GM12878 (cell line): ENCODE data around the gene CSNK1A1. TPM values are rescaled to one million over a fixed set of nuclear protein-coding genes. Genes with fewer than 3 reads are reported as not detected.

ENCODE experiments used
- ATAC-seq: fragments of 200-7000 bp; cut with Tn5 transposase; 3 replicates; pipeline ENCODE4 v1.9.1; 2020; ENCODE audit warnings: mild to moderate bottlenecking, moderate library complexity
- BruUV-seq: library from RNA; stranded (reverse); fragments of 400-500 nt; replicated peaks from 2 replicates; lab custom pipeline; 2021; lab: Mats Ljungman, UMichigan
- CTCF ChIA-PET: fragments of 300-600 bp; sonication (Branson Sonifier 250); formaldehyde crosslinking; extraction: SDS; loops from one replicate; lab custom pipeline; 2021; ENCODE audit warnings: inconsistent platforms; lab: Yijun Ruan, JAX
- POLR2A ChIA-PET: fragments of 350-600 bp; formaldehyde crosslinking; extraction: SDS; loops from one replicate; lab custom pipeline; 2021; ENCODE audit warnings: inconsistent platforms; lab: Charles Lee
- RAD21 ChIA-PET: fragments of 300-600 bp; sonication (Branson Sonifier 250); formaldehyde crosslinking; loops from one replicate; lab custom pipeline; 2023; ENCODE audit warnings: antibody characterized with exemption; ENCODE audit not compliant: unreplicated experiment; lab: Charles Lee
- SMC1A ChIA-PET: fragments of 300-600 bp; sonication (Branson Sonifier 250); formaldehyde crosslinking; loops from one replicate; lab custom pipeline; 2023; ENCODE audit not compliant: unreplicated experiment, uncharacterized antibody; lab: Charles Lee
- DNase-seq: peaks from one replicate; pipeline ENCODE4 v3.0.0-alpha.2; 2011; ENCODE audit warnings: low read depth, low spot score
- FAIRE-seq: peaks from 3 replicates; lab custom pipeline; 2011; peaks lifted over from hg19 to GRCh38; lab: Jason Lieb, UNC
- H2AFZ ChIP-seq: 2 replicates; pipeline ENCODE4 v1.6.0; 2011; ENCODE audit warnings: low read depth, low read length, control low read depth; ENCODE audit not compliant: control insufficient read depth
- H3K27ac ChIP-seq: 2 replicates; pipeline ENCODE4 v1.5.1; 2011; ENCODE audit warnings: control low read depth; ENCODE audit not compliant: control insufficient read depth, insufficient read depth
- H3K27me3 ChIP-seq, 2 experiments: replicated peaks in 1 of 2; 2 replicates each; pipeline versions ENCODE4 v1.6.0 to v1.6.1; 2011; ENCODE audit warnings: low read length in 1 of 2; ENCODE audit not compliant: control insufficient read depth in 2 of 2, insufficient read depth in 2 of 2
- H3K36me3 ChIP-seq, 2 experiments: 2 replicates each; pipeline ENCODE4 v1.5.1; 2011; ENCODE audit warnings: low read length in 1 of 2; ENCODE audit not compliant: control insufficient read depth in 2 of 2, insufficient read depth in 2 of 2
- H3K4me1 ChIP-seq: 2 replicates; pipeline ENCODE4 v1.6.1; 2011; ENCODE audit warnings: mild to moderate bottlenecking, low read length, moderate library complexity, mixed read lengths; ENCODE audit not compliant: control insufficient read depth, insufficient read depth
- H3K4me2 ChIP-seq: 2 replicates; pipeline ENCODE4 v1.6.0; 2011; ENCODE audit warnings: control low read depth; ENCODE audit not compliant: control insufficient read depth, insufficient read depth
- H3K4me3 ChIP-seq: fragments of 200-600 bp; sonication (generic); 2 replicates; pipeline ENCODE4 v1.5.1; 2016
- H3K79me2 ChIP-seq: 2 replicates; pipeline ENCODE4 v1.6.0; 2011; ENCODE audit warnings: low read length; ENCODE audit not compliant: control insufficient read depth, insufficient read depth
- H3K9ac ChIP-seq: 2 replicates; pipeline ENCODE4 v1.8.0; 2011; ENCODE audit warnings: low read length, control low read depth, mixed read lengths; ENCODE audit not compliant: control insufficient read depth, insufficient read depth
- H3K9me3 ChIP-seq: replicated peaks from 3 replicates; pipeline ENCODE4 v1.5.1; 2011; ENCODE audit warnings: mild to moderate bottlenecking, low read length; ENCODE audit not compliant: control insufficient read depth, insufficient read depth
- H4K20me1 ChIP-seq: 2 replicates; pipeline ENCODE4 v1.6.0; 2011; ENCODE audit not compliant: control insufficient read depth, insufficient read depth
- CREB1 ChIP-seq: IDR thresholded peaks from 2 replicates; pipeline ENCODE4 v1.6.1; 2012; ENCODE audit warnings: low read depth, mild to moderate bottlenecking, inconsistent platforms
- HDGF ChIP-seq: fragments of 450-650 bp; IDR thresholded peaks from 2 replicates; pipeline ENCODE4 v1.6.1; 2016; ENCODE audit warnings: antibody characterized with exemption
- NR2F1 ChIP-seq: fragments of 450-650 bp; conservative IDR thresholded peaks from 2 replicates; pipeline ENCODE4 v1.6.1; 2017; ENCODE audit warnings: mild to moderate bottlenecking
- WGBS: methylation state at CpG from one replicate; pipeline ENCODE4 v1.1.6; 2016; ENCODE audit warnings: low lambda C conversion rate; ENCODE audit not compliant: insufficient replicate concordance, insufficient coverage; ENCODE audit errors: missing lambda C conversion rate; 5-methylcytosine and 5-hydroxymethylcytosine counted together
- in situ Hi-C: fragments of 300-500 bp; cut with MboI; formaldehyde crosslinking; loops from 9 replicates; pipeline ENCODE4 v1.14.3; 2018; ENCODE audit warnings: mixed read lengths
- intact Hi-C: fragments of 100-400 bp; cut with micrococcal nuclease; formaldehyde crosslinking; loops from one replicate; pipeline ENCODE4 v1.14.2; 2022; ENCODE audit not compliant: unreplicated experiment
- polyA plus RNA-seq, 11 experiments: library from polyadenylated mRNA; depleted of rRNA in 4 of 11; unstranded in 6 of 11; stranded (reverse) in 5 of 11; fragments of >200 nt; fragmentation: Nextera tagmentation in 4 of 11; fragmentation: Illumina TruSeq in 1 of 11; extraction: Ambion mirVana in 4 of 11; extraction: Trizol in 1 of 11; gene quantifications; 1 replicate in 1 of 11; 2 replicates in 10 of 11; pipeline versions ENCODE4 v1.2.1 to v1.2.3, GENCODE V29; 2011 to 2016; ENCODE audit warnings: inconsistent platforms in 2 of 11, missing spikeins in 2 of 11, low read depth in 1 of 11
- total RNA-seq, 4 experiments: library from RNA; depleted of rRNA in 3 of 4; stranded (reverse); fragments of >200 nt in 3 of 4; fragmentation: Illumina TruSeq in 1 of 4; extraction: Trizol in 1 of 4; gene quantifications; 2 replicates each; pipeline versions ENCODE4 v1.2.1 to v1.2.3, GENCODE V29; 2013 to 2021
- TF ChIP-seq, protein P1 (sequence below): fragments of 450-650 bp; IDR thresholded peaks from 2 replicates; pipeline ENCODE4 v1.6.1; 2016; ENCODE audit warnings: mild to moderate bottlenecking, moderate library complexity, borderline replicate concordance

The CSNK1A1 gene
- total and polyA plus RNA-seq, 10 of the 15 experiments (the other 5 are each of a cell fraction or from before 2014, with no cell fraction given), result 53.3 to 155 (median 133) TPM

DNA sequence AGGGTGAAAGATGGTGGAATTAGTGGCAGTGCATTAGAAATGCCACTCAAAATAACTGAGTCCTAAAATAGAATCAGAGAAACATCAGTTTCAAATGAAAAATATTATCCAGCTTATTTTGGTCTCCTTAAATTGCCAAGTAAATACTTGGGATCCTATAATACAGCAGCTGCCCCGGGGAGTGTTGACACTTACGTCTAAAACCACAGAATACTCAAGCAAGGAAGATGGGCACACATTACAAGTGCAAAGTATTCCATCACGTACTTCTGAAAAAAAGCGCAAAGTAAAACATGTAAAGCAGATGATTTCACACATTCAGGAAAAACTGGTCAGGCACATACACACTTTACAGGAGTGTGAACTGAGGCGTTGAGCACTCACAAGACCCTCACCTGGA is 27.7 kb upstream of the CSNK1A1 start:
- Histone ChIP-seq H3K4me3 (no peak overlapping the region), H2AFZ (no peak overlapping the region), H3K9ac (no peak overlapping the region), H3K4me2 (no peak overlapping the region), H4K20me1 (no peaks in the 10 kb centered on the region), H3K36me3 (no peaks in the 10 kb centered on the region), H3K79me2 (no peaks in the 10 kb centered on the region), H3K27ac (no peak overlapping the region), H3K4me1 (peaks cover 10% of the 10 kb centered on the region), H3K27me3 (peaks cover 0 to 2% of the 10 kb centered on the region in 2 experiments; a peak in 2 of 4 replicates), H3K9me3 (no peaks in the 10 kb centered on the region)
- BruUV-seq, result no TSS peak
- FAIRE-seq (no peak), DNase-seq (no peak), ATAC-seq (no peak)
- RAD21 ChIA-PET, result interaction anchor here (1.4 kb wide), 2 partner anchors 14 to 40 kb away, joined by 3 to 4 read pairs; no protein-coding TSS in a partner anchor
- in situ Hi-C loops (no loop called here), intact Hi-C loops (no loop called here)
- POLR2A ChIA-PET, result no interaction called here
- CTCF ChIA-PET, result interaction anchor here (1.3 to 8.2 kb wide), 2 partner anchors 16 to 38 kb away, joined by 3 to 31 read pairs; no protein-coding TSS in a partner anchor
- SMC1A ChIA-PET, result interaction anchor here (1.4 kb wide), 1 partner anchor 15 kb away, joined by 4 read pairs; no protein-coding TSS in a partner anchor
- 95% methylated on average over 5 of the region's 5 CpGs for WGBS
- TF ChIP-seq CREB1, result no peak
- no peak for TF ChIP-seq HDGF
- TF ChIP-seq, protein P1, sequence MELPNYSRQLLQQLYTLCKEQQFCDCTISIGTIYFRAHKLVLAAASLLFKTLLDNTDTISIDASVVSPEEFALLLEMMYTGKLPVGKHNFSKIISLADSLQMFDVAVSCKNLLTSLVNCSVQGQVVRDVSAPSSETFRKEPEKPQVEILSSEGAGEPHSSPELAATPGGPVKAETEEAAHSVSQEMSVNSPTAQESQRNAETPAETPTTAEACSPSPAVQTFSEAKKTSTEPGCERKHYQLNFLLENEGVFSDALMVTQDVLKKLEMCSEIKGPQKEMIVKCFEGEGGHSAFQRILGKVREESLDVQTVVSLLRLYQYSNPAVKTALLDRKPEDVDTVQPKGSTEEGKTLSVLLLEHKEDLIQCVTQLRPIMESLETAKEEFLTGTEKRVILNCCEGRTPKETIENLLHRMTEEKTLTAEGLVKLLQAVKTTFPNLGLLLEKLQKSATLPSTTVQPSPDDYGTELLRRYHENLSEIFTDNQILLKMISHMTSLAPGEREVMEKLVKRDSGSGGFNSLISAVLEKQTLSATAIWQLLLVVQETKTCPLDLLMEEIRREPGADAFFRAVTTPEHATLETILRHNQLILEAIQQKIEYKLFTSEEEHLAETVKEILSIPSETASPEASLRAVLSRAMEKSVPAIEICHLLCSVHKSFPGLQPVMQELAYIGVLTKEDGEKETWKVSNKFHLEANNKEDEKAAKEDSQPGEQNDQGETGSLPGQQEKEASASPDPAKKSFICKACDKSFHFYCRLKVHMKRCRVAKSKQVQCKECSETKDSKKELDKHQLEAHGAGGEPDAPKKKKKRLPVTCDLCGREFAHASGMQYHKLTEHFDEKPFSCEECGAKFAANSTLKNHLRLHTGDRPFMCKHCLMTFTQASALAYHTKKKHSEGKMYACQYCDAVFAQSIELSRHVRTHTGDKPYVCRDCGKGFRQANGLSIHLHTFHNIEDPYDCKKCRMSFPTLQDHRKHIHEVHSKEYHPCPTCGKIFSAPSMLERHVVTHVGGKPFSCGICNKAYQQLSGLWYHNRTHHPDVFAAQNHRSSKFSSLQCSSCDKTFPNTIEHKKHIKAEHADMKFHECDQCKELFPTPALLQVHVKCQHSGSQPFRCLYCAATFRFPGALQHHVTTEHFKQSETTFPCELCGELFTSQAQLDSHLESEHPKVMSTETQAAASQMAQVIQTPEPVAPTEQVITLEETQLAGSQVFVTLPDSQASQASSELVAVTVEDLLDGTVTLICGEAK, result no peak
- no peak for TF ChIP-seq NR2F1
